Vagina (tissue), 2 donors: ENCODE measurements around the gene TMPRSS2.

Experiments used
- POLR2AphosphoS5 ChIP-seq, 2 donors: sonication (generic); formaldehyde crosslinking; IDR thresholded peaks; one replicate each; pipeline ENCODE4 v1.9.0; 2017; ENCODE audit warnings: antibody characterized with exemption in 2 of 2, mild to moderate bottlenecking in 2 of 2, low read depth in 1 of 2; ENCODE audit not compliant: insufficient read depth in 1 of 2
- TF ChIP-seq, protein P1 (sequence below), 3 experiments: fragments of 450-650 bp in 2 of 3; fragments of 200-600 bp in 1 of 3; sonication (generic) in 1 of 3; IDR thresholded peaks; one replicate each; pipeline ENCODE4 v1.5.1; 2017 to 2019; ENCODE audit warnings: antibody characterized with exemption in 3 of 3, mild to moderate bottlenecking in 2 of 3, moderate library complexity in 2 of 3

DNA sequence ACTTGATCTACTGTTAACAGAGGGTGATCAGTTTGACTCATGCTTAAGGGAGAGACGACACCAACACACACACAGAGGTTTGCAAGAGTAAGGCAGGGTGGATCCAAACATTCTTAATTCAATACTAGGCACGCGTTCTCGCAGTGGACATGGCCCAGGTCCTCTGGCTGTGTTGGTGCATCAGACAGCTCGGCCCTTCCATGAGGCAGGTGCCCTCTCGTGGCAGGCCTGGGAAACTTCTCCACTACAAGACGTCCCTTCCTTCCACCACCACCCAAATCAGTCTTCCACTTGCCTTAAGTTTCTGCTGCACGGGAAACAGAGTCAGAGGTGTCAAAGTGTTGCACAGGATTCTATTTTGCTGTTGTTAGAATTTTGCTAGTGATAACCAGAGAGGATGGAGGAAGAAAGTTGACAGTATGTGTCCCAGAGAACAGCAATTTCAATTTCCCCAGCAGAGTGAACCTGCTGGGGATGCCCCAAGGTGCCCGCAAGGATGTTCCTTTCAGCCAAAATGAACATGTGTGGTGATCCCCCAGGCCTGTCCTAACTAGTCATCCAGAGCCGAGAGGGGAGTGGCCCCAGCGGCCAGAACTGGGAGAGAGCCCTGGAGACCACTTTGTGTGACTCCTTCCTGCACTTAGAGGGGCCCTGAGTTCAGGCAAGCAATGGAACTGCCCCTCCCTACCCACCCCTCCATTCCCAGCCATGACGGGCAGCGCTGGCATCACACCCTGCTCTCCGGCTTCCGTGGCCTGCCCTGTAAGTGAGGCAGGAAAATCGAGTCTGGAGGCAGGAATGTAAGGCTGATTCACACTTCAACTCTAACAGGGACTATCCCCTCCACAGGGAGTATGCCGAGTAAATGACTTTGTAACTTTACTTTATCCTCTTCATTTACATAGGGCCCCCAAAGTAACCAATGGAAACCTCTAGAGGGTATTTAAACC, 47.1 kb downstream of the TMPRSS2 start:
- TF ChIP-seq POLR2AphosphoS5 (IDR thresholded peaks at IDR 0.05; ENCODE audit: insufficient read depth in 1 of 2, low read depth in 1 of 2), result no peak
- TF ChIP-seq, protein P1, sequence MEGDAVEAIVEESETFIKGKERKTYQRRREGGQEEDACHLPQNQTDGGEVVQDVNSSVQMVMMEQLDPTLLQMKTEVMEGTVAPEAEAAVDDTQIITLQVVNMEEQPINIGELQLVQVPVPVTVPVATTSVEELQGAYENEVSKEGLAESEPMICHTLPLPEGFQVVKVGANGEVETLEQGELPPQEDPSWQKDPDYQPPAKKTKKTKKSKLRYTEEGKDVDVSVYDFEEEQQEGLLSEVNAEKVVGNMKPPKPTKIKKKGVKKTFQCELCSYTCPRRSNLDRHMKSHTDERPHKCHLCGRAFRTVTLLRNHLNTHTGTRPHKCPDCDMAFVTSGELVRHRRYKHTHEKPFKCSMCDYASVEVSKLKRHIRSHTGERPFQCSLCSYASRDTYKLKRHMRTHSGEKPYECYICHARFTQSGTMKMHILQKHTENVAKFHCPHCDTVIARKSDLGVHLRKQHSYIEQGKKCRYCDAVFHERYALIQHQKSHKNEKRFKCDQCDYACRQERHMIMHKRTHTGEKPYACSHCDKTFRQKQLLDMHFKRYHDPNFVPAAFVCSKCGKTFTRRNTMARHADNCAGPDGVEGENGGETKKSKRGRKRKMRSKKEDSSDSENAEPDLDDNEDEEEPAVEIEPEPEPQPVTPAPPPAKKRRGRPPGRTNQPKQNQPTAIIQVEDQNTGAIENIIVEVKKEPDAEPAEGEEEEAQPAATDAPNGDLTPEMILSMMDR (IDR thresholded peaks at IDR 0.05), result peak; percentile 56 to 81 (median 79)
